ENCODE results near the gene ANKS3.

The ANKS3 gene

DNA sequence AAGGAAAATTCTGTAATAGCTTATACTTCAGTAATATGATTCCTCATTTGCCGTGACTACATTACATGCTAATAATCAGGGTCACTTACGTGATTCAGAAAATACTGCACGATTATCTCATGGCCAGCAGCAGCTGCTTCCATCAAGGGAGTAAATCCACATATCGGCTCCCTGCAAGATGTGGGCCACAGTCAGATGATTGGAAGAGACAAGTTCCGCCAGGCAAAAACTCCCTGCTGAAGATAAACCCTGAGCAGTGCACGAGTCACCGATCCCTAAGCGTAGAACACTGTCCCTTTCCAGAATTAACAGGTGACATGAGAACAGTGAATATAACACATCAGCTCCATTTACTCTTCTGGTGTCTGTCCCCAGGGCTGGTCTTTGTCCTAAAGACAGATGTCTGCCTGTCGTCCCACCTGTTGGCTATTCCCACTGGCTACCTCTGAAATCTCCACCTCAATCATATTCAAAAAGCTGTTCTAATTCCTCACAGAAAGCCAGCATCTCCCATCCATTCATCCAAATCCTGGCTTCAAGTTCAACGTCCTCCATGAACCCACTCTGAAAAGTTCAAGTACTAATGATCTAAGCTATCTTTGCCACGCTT, 9.3 kb downstream of the ANKS3 start:
- Histone ChIP-seq H3K36me3 (ENCODE audit: control insufficient read depth, insufficient read depth, low read length) (no peaks in the 10 kb centered on the region), H2AFZ (no peak overlapping the region), H3K9ac (no peak overlapping the region), H3K4me3 (ENCODE audit: low read depth, low read length) (no peak overlapping the region), H3K9me3 (ENCODE audit: control insufficient read depth, low read length) (no peaks in the 10 kb centered on the region), H3K4me1 (no peaks in the 10 kb centered on the region), H3K27ac (no peak overlapping the region), H3K4me2 (ENCODE audit: low read length) (no peak overlapping the region), H3K79me2 (no peaks in the 10 kb centered on the region), H3K27me3 (ENCODE audit: control insufficient read depth, insufficient read depth, low read length) (no peaks in the 10 kb centered on the region)
- TF ChIP-seq, protein P1, sequence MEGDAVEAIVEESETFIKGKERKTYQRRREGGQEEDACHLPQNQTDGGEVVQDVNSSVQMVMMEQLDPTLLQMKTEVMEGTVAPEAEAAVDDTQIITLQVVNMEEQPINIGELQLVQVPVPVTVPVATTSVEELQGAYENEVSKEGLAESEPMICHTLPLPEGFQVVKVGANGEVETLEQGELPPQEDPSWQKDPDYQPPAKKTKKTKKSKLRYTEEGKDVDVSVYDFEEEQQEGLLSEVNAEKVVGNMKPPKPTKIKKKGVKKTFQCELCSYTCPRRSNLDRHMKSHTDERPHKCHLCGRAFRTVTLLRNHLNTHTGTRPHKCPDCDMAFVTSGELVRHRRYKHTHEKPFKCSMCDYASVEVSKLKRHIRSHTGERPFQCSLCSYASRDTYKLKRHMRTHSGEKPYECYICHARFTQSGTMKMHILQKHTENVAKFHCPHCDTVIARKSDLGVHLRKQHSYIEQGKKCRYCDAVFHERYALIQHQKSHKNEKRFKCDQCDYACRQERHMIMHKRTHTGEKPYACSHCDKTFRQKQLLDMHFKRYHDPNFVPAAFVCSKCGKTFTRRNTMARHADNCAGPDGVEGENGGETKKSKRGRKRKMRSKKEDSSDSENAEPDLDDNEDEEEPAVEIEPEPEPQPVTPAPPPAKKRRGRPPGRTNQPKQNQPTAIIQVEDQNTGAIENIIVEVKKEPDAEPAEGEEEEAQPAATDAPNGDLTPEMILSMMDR (IDR thresholded peaks at IDR 0.05) = no peak

DNA sequence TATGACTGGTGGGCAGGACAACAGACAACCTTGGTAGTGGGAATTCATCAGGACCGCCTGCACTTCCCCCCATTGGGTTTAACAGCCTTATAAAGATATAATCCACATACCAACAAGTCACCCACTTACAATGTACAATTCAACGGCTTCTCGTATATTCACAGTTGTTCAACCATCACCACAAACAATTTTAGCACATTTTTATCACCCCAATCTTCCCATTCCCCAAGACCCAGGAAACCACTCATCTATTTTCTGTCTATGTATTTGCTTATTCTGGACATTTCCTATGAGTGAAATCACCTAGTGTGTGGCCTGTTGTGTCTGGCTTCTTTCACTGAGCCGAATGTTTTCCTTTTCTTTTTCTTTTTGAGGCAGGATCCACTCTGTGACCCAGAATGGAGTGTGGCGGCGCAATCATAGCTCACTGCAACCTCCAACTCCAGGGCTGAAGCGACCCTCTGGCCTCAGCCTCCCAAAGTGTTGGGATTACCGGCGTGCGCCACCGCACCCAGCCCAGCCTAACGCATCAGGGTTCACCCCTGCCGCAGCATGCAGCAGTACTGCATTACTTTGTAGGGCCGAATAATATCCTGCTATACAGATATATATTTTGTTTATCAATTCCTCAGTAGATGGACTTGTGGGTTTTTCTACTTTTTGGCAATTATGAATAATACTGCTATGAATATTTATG, 10.9 kb downstream of the ANKS3 start:
- Histone ChIP-seq H2AFZ (no peak overlapping the region), H3K4me3 (ENCODE audit: low read depth, low read length) (no peak overlapping the region), H3K79me2 (no peaks in the 10 kb centered on the region), H3K9me3 (ENCODE audit: control insufficient read depth, low read length) (no peaks in the 10 kb centered on the region), H3K9ac (no peak overlapping the region), H3K4me1 (no peaks in the 10 kb centered on the region), H3K4me2 (ENCODE audit: low read length) (no peak overlapping the region), H3K27ac (no peak overlapping the region), H3K36me3 (ENCODE audit: control insufficient read depth, insufficient read depth, low read length) (no peaks in the 10 kb centered on the region), H3K27me3 (ENCODE audit: control insufficient read depth, insufficient read depth, low read length) (no peaks in the 10 kb centered on the region)
- TF ChIP-seq, protein P1 (IDR thresholded peaks at IDR 0.05) = no peak

DNA sequence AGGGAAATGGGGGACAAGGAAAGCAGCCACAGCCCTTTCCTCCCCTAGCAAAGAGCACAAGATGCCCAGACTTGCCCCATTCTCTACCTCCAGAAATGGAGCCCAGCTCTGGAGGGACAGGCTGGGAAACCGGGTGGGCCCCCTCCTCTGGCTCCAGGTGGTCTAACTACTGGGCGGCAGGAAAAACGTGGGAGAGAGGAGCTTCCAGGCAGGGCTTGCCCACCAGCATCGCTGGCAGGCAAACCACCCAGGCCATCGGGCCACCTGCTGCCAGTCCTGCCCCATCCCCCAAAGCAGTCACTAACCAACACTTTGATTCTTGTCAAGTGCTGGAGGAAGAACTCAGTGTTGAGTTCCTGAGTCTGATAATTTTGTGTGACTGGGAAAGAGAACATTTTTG, 15.6 kb downstream of the ANKS3 start:
- Histone ChIP-seq H3K27me3 (ENCODE audit: control insufficient read depth, insufficient read depth, low read length) (no peaks in the 10 kb centered on the region), H3K4me3 (ENCODE audit: low read depth, low read length) (no peak overlapping the region), H3K4me1 (no peaks in the 10 kb centered on the region), H3K4me2 (ENCODE audit: low read length) (no peak overlapping the region), H2AFZ (no peak overlapping the region), H3K79me2 (no peaks in the 10 kb centered on the region), H3K9me3 (ENCODE audit: control insufficient read depth, low read length) (no peaks in the 10 kb centered on the region), H3K9ac (no peak overlapping the region), H3K27ac (no peak overlapping the region), H3K36me3 (ENCODE audit: control insufficient read depth, insufficient read depth, low read length) (no peaks in the 10 kb centered on the region)
- TF ChIP-seq, protein P1 (IDR thresholded peaks at IDR 0.05) = no peak

DNA sequence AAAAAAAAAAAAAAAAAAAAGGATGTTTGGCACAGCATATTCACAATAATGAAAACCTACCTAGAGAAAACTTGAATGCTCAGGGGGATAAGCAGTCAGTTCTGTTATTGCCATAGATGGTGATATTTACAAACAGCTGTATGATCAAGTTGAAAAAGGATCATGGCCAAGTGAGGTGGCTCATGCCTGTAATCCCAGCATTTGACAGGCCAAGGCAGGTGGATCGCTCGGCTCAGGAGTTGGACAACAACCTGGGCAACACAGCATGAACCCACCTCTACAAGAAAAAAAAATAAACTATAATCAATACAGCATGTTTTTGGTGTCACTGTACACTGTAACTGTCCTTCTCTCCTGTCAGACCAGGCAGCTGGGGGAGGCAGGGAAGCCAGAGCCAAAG, 19.1 kb downstream of the ANKS3 start:
- TF ChIP-seq, protein P1 (IDR thresholded peaks at IDR 0.05) = no peak
- H3K79me2 ChIP-seq = no peaks in the 10 kb centered on the region

More for the DNA sequence above, 19.1 kb downstream of the ANKS3 start:
- Histone ChIP-seq H2AFZ (no peak overlapping the region), H3K9ac (no peak overlapping the region), H3K36me3 (ENCODE audit: control insufficient read depth, insufficient read depth, low read length) (no peaks in the 10 kb centered on the region), H3K4me2 (ENCODE audit: low read length) (no peak overlapping the region), H3K4me1 (no peaks in the 10 kb centered on the region), H3K9me3 (ENCODE audit: control insufficient read depth, low read length) (no peaks in the 10 kb centered on the region), H3K27me3 (ENCODE audit: control insufficient read depth, insufficient read depth, low read length) (no peaks in the 10 kb centered on the region), H3K27ac (no peak overlapping the region), H3K4me3 (ENCODE audit: low read depth, low read length) (no peak overlapping the region)

Measured in parathyroid adenoma (tissue), 2 donors.